K562 (cell line): ENCODE data around the gene ZACN. TPM values are rescaled to one million over a fixed set of nuclear protein-coding genes. Genes with fewer than 3 reads are reported as not detected.

Experiments
- ATF7 ChIP-seq: fragments of 450-650 bp; IDR thresholded peaks from 2 replicates; pipeline ENCODE4 v1.7.1; 2014; ENCODE audit warnings: mild to moderate bottlenecking, moderate library complexity
- BRD9 ChIP-seq: fragments of 450-650 bp; IDR thresholded peaks from 2 replicates; pipeline ENCODE4 v1.6.1; 2018; ENCODE audit warnings: low read depth; ENCODE audit not compliant: partially characterized antibody
- ETS2 ChIP-seq: IDR thresholded peaks from 2 replicates; pipeline ENCODE4 v1.6.1; 2016; ENCODE audit warnings: borderline replicate concordance, missing genetic modification characterization, mild to moderate bottlenecking, moderate library complexity, missing compliant biosample characterization; ENCODE audit not compliant: poor library complexity, severe bottlenecking
- FOXM1 ChIP-seq, 2 experiments: fragments of 450-650 bp in 1 of 2; sonication (generic) in 1 of 2; formaldehyde crosslinking in 1 of 2; IDR thresholded peaks; 2 replicates each; pipeline versions ENCODE4 v1.6.1 to v1.9.0; 2017 to 2022; ENCODE audit warnings: low read depth in 2 of 2, mild to moderate bottlenecking in 2 of 2, missing genetic modification reagents in 1 of 2, moderate library complexity in 1 of 2
- KAT8 ChIP-seq: fragments of 450-650 bp; IDR thresholded peaks from 2 replicates; pipeline ENCODE4 v1.6.1; 2016; ENCODE audit warnings: low read depth, mild to moderate bottlenecking
- KLF1 ChIP-seq: fragments of 450-650 bp; IDR thresholded peaks from 2 replicates; pipeline ENCODE4 v1.6.1; 2016; ENCODE audit warnings: missing genetic modification characterization, missing compliant biosample characterization
- MYC ChIP-seq, 2 experiments: fragments of 250-450 bp in 1 of 2; sonication (Bioruptor Pico) in 1 of 2; IDR thresholded peaks; 2 replicates each; pipeline versions ENCODE4 v1.5.1 to v1.6.1; 2012 to 2021; ENCODE audit warnings: low read depth in 2 of 2, borderline replicate concordance in 1 of 2, improper control_type of control experiment in 1 of 2, low read length in 1 of 2, mild to moderate bottlenecking in 1 of 2, moderate library complexity in 1 of 2
- NR4A1 ChIP-seq, 2 experiments: fragments of 250-450 bp in 1 of 2; fragments of 450-650 bp in 1 of 2; sonication (Bioruptor Pico) in 1 of 2; IDR thresholded peaks; 2 replicates each; pipeline versions ENCODE4 v1.4.0 to v1.6.1; 2016 to 2020; ENCODE audit warnings: mild to moderate bottlenecking in 2 of 2, missing compliant biosample characterization in 1 of 2, missing genetic modification characterization in 1 of 2, moderate library complexity in 1 of 2
- POLR2AphosphoS2 ChIP-seq: IDR thresholded peaks from 2 replicates; pipeline ENCODE4 v1.6.1; 2012; ENCODE audit warnings: low read length, improper control_type of control experiment
- PTBP1 ChIP-seq: fragments of 200-400 bp; formaldehyde crosslinking; IDR thresholded peaks from 2 replicates; pipeline ENCODE4 v1.6.1; 2017; ENCODE audit warnings: low read depth, low read length
- TEAD4 ChIP-seq, 2 experiments: sonication (generic) in 1 of 2; formaldehyde crosslinking in 1 of 2; IDR thresholded peaks; 2 replicates each; pipeline versions ENCODE4 v1.6.1 to v1.8.0; 2012 to 2022; ENCODE audit warnings: borderline replicate concordance in 1 of 2, inconsistent platforms in 1 of 2, low read length in 1 of 2, mild to moderate bottlenecking in 1 of 2, missing genetic modification reagents in 1 of 2
- XRCC5 ChIP-seq: fragments of 200-400 bp; formaldehyde crosslinking; IDR thresholded peaks from 2 replicates; pipeline ENCODE4 v1.6.1; 2017; ENCODE audit warnings: low read depth, mild to moderate bottlenecking, low read length
- ZNF41 ChIP-seq: fragments of 250-450 bp; sonication (Bioruptor Pico); conservative IDR thresholded peaks from 2 replicates; pipeline ENCODE4 v1.4.0; 2020; ENCODE audit warnings: mild to moderate bottlenecking
- polyA plus RNA-seq, 8 experiments: library from polyadenylated mRNA; depleted of rRNA in 4 of 8; stranded (reverse) in 5 of 8; unstranded in 3 of 8; fragments of >200 nt; fragmentation: Nextera tagmentation in 2 of 8; fragmentation: Illumina TruSeq in 1 of 8; extraction: Ambion mirVana in 2 of 8; extraction: Trizol in 1 of 8; gene quantifications; 2 replicates each; pipeline versions ENCODE4 v1.2.1 to v1.2.3, GENCODE V29; 2011 to 2014; ENCODE audit warnings: inconsistent platforms in 1 of 8, missing spikeins in 1 of 8
- total RNA-seq, 7 experiments: library from RNA; depleted of rRNA in 6 of 7; stranded (reverse); fragments of >200 nt in 6 of 7; fragmentation: Illumina TruSeq in 2 of 7; extraction: Trizol in 2 of 7; gene quantifications; 2 replicates each; pipeline versions ENCODE4 v1.2.1 to v1.2.3, GENCODE V29; 2011 to 2021; ENCODE audit warnings: low replicate concordance in 1 of 7
- TF ChIP-seq, protein P1 (sequence below): fragments of 450-650 bp; formaldehyde crosslinking; IDR thresholded peaks from 2 replicates; pipeline ENCODE4 v1.4.0; 2020; ENCODE audit warnings: mild to moderate bottlenecking, moderate library complexity
- TF ChIP-seq, protein P2 (sequence below), 2 experiments: fragments of 450-650 bp; IDR thresholded peaks; 2 replicates each; pipeline ENCODE4 v1.6.1; 2018; ENCODE audit warnings: mild to moderate bottlenecking in 2 of 2, low read depth in 1 of 2; ENCODE audit not compliant: partially characterized antibody in 2 of 2
- TF ChIP-seq, protein P3 (sequence below): sonication (generic); formaldehyde crosslinking; IDR thresholded peaks from 2 replicates; pipeline ENCODE4 v1.8.1; 2023; ENCODE audit warnings: mild to moderate bottlenecking, missing genetic modification reagents

The ZACN gene
- total and polyA plus RNA-seq, 9 of the 15 experiments (the other 6 are each of a cell fraction or from before 2014, with no cell fraction given): 0.07 TPM; not detected in 8

DNA sequence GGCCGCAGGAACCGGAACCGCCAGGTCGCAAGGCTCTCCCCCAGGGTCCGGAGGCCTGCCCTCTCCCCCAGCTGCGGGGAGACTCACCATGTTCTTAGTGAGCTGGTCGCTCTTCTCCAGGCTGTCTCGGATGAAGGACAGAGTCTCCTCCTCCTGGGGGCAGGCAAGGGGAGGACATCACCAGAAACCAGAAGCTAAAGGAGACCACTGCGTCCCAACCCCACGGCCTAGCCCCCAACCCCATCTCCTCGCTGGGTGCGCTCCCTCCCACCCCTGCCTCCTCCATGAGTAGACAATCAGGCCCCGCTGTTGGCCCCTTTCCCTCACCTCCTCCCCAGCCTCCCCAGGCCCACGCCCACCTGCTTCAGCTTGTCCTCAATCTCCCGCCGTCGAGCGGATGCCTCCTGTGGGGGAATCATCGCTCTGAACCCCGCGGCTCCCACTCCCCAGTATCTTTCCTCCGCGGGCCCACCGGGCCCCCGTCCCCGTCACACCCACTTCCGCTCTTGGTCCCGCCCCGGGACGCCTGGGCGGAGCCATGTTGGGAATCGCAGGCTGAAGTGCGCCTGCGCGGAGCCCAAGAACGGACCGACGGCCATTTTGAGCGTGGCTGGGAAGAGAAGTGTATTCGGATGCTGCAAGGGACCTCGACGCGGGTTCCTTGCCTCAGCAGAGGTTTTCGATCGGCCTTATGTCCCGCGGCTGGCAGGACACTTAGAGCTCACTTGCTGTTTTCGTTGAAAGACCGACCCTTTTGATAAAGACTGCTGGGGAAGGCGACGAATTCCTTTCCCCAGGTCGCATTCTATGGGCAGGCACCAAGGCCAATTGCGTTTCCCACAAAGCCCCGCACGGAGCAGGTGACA, 24.5 kb downstream of the ZACN start, which contains the start of gene EXOC7 (continued):
- TF ChIP-seq, protein P1, sequence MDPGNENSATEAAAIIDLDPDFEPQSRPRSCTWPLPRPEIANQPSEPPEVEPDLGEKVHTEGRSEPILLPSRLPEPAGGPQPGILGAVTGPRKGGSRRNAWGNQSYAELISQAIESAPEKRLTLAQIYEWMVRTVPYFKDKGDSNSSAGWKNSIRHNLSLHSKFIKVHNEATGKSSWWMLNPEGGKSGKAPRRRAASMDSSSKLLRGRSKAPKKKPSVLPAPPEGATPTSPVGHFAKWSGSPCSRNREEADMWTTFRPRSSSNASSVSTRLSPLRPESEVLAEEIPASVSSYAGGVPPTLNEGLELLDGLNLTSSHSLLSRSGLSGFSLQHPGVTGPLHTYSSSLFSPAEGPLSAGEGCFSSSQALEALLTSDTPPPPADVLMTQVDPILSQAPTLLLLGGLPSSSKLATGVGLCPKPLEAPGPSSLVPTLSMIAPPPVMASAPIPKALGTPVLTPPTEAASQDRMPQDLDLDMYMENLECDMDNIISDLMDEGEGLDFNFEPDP (CRISPR knock-in tag): no peak
- TF ChIP-seq FOXM1 (IDR thresholded peaks at IDR 0.05; ENCODE audit: low read depth) (no peak), FOXM1 (CRISPR knock-in tag; IDR thresholded peaks at IDR 0.05; ENCODE audit: low read depth) (0 out of 2 replicates have a peak, but pooled peaks have one; percentile 24), ATF7 (no peak), MYC (IDR thresholded peaks at IDR 0.05; ENCODE audit: low read depth, low read length) (no peak), MYC (CRISPR knock-in tag; IDR thresholded peaks at IDR 0.05; ENCODE audit: borderline replicate concordance, low read depth) (peak; percentile 56; the same call in 1 of the 2 replicates), TEAD4 (IDR thresholded peaks at IDR 0.05; ENCODE audit: low read length) (peak; percentile 69), TEAD4 (CRISPR knock-in tag; IDR thresholded peaks at IDR 0.05; ENCODE audit: borderline replicate concordance) (no peak), KAT8 (peak; percentile 90), KLF1 (tag) (no peak), POLR2AphosphoS2 (no peak), PTBP1 (no peak), XRCC5 (no peak), NR4A1 (CRISPR knock-in tag; IDR thresholded peaks at IDR 0.05) (no peak), NR4A1 (tag; IDR thresholded peaks at IDR 0.05) (peak; percentile 67; the same call in 1 of the 2 replicates), BRD9 (no peak), ZNF41 (CRISPR knock-in tag) (no peak), ETS2 (tag) (no peak)
- TF ChIP-seq, protein P2, sequence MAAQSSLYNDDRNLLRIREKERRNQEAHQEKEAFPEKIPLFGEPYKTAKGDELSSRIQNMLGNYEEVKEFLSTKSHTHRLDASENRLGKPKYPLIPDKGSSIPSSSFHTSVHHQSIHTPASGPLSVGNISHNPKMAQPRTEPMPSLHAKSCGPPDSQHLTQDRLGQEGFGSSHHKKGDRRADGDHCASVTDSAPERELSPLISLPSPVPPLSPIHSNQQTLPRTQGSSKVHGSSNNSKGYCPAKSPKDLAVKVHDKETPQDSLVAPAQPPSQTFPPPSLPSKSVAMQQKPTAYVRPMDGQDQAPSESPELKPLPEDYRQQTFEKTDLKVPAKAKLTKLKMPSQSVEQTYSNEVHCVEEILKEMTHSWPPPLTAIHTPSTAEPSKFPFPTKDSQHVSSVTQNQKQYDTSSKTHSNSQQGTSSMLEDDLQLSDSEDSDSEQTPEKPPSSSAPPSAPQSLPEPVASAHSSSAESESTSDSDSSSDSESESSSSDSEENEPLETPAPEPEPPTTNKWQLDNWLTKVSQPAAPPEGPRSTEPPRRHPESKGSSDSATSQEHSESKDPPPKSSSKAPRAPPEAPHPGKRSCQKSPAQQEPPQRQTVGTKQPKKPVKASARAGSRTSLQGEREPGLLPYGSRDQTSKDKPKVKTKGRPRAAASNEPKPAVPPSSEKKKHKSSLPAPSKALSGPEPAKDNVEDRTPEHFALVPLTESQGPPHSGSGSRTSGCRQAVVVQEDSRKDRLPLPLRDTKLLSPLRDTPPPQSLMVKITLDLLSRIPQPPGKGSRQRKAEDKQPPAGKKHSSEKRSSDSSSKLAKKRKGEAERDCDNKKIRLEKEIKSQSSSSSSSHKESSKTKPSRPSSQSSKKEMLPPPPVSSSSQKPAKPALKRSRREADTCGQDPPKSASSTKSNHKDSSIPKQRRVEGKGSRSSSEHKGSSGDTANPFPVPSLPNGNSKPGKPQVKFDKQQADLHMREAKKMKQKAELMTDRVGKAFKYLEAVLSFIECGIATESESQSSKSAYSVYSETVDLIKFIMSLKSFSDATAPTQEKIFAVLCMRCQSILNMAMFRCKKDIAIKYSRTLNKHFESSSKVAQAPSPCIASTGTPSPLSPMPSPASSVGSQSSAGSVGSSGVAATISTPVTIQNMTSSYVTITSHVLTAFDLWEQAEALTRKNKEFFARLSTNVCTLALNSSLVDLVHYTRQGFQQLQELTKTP (IDR thresholded peaks at IDR 0.05; ENCODE audit: low read depth in 1 of 2, partially characterized antibody in 2 of 2): no peak
- TF ChIP-seq, protein P3, sequence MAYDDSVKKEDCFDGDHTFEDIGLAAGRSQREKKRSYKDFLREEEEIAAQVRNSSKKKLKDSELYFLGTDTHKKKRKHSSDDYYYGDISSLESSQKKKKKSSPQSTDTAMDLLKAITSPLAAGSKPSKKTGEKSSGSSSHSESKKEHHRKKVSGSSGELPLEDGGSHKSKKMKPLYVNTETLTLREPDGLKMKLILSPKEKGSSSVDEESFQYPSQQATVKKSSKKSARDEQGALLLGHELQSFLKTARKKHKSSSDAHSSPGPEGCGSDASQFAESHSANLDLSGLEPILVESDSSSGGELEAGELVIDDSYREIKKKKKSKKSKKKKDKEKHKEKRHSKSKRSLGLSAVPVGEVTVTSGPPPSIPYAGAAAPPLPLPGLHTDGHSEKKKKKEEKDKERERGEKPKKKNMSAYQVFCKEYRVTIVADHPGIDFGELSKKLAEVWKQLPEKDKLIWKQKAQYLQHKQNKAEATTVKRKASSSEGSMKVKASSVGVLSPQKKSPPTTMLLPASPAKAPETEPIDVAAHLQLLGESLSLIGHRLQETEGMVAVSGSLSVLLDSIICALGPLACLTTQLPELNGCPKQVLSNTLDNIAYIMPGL (CRISPR knock-in tag): 0 out of 2 replicates have a peak, but pooled peaks have one; percentile 67
